Activated T-helper 9 cell treated with anti-CD3 and anti-CD28 coated beads, Interleukin-2, amount 50 U/mL, for 16 hours (primary cell): ENCODE results near the gene PIGH.
"Not testable (repeated sequence)": the region's sequence is repeated elsewhere in the genome, so short reads cannot be mapped to it uniquely, and the experiment has no call there.

Experiments used
- DNase-seq: peaks from one replicate; pipeline ENCODE4 v3.0.0-alpha.2; 2020; ENCODE audit warnings: low read depth

Gene PIGH

DNA sequence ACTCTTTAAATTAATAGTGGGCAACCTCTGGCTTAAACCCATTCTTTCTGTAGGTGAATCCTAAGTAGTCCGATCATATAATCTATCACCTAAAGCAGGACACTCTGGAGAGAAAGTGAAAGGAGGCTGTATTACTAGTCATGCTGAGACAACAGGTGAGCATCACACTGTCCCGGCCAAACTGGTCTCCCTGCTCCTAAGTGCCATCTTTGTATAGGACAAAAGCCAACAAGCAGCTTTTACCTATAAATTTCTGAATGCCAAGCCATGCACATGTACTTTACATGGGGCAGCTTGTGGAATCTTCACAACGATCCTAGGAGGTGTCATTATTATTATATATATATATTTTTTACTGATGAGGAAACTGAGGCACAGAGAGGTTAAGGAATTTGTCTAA lies 48.9 kb downstream of the PIGH start:
- no peak for DNase-seq

DNA sequence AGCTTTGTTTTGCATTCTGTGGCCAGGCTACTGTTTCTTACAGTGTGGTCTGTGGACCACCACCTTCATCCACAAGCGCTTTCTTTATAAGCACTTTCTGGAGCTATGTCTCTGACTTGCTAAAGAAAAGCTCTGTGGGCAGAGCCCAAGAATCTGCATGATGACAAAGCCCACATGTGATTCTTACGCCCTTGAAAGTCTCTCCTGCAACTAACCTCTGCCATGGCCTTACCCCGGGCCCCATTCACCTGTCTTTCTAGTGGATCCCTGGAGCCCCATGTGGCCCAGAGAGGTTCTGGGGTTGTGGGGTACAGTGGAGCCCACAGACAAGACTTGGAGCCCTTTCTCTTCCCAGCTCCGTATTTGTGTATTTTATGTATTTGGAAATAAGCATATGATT lies 50.3 kb downstream of the PIGH start:
- no peak for DNase-seq

DNA sequence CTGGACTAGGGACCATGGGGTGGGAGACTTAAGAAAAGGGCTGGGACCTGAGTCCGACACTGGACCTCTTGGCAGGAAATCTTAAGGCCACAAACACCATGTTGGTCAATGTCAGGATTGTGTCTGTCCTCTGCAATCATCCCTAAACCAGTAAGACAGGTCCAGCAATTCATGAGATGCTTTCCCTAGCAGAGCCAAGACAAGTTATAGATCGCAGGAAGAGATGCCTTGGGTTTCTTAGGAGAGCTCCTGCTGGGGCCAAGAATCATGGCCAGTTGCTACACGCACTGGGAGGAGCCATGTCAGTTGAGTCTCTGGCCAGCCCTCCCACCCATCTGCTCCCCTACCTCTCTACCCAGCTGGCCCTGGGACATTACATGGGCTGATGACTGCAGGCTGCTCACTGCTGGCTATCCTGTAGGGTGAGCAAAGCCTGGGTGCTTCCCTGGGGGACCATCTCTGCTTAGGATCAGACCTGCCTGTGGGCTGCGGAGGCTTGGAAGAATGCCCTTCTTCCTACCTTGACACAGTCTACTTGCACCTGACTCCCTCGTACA lies 52.8 kb downstream of the PIGH start:
- DNase-seq: no peak

DNA sequence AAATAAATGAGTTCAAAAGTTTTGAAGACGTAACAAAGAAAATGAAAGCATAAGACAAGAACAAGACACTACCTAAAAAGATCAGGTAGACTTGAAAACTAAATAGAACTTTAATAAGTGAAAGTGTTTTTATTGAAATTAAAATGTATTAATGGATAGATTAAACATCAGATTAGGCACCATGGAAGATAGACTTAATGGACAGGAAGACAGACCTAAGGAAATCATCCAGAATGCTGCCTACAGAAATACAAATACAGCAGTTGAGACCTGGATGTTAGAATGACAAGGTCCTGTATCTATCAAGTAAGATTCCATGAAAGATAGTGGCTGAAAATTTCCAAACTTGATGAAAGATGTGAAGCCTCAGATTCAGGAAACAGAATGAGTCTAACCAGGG lies 55.5 kb downstream of the PIGH start:
- DNase-seq: no peak

DNA sequence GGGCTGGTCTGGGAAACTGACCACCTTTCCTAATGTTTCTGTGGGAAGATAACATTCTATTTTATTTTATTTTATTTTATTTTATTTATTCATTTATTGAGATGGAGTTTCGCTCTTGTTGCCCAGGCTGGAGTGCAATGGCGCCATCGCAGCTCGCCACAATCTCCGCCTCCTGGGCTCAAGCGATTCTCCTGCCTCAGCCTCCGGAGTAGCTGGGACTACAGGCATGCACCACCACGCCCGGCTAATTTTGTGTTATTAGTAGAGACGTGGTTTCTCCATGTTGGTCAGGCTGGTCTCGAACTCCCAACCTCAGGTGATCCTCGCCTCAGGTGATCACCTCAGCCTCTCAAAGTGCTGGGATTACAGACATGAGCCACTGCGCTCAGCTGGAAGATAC lies 57.4 kb downstream of the PIGH start:
- DNase-seq: not testable (repeated sequence)

DNA sequence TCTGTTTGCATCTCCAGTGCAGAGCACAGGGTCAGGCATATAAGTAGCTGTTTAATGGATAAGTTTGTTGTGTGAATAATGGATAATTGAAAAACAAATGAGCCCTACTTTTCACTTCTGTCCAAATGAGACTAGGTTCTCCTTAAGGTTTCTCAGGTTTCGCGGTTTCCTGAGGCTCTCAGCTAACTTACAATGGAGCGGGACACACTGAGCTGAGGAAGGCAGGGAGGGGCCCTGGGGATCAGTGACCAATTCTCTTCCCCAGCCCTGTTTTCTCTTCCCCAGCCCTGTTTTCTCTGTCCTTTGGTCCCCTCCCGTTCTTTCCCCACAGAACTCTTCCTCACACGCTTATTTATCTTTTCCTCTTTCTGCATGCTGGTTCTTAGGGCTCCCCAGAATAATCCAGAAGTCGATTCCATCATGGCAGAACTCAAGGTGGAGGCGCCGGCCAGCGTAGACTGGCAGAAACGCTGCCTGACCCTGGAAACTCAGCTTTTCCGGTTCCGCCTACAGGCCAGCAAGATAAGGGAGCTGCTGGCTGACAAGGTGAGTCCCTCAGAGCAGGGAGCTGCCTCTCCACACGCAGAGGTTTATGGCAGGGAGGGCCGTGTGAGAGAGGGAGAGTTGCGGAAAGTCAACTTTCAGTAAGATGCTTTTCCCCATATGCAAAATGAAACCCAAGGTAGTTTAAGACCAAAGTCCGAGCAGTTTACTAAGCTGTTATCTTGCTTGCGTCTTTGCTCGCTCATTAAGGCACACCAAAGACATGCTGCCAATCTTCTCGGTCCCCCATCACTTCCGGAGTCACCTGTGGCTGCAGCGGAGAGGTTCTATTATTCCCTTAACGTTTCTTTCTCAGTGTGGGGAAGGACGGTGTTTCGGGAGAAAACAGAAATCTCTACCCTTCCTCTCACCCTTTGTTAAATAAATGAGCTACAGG lies 58.4 kb downstream of the PIGH start:
- DNase-seq: no peak
